CD4-positive, alpha-beta memory T cell (primary cell): Measurements from ENCODE around the gene ATP2B2. TPM values are rescaled to one million over a fixed set of nuclear protein-coding genes. Genes with fewer than 3 reads are reported as not detected.

Experiments
- CTCF ChIA-PET: fragments of 350-600 bp; sonication (Branson Sonifier 250); formaldehyde crosslinking; loops from one replicate; lab custom pipeline; 2021; ENCODE audit warnings: inconsistent platforms; ENCODE audit not compliant: partially characterized antibody; lab: Charles Lee
- POLR2A ChIA-PET: fragments of 350-600 bp; sonication (Branson Sonifier 250); formaldehyde crosslinking; loops from one replicate; lab custom pipeline; 2021; ENCODE audit not compliant: partially characterized antibody; lab: Charles Lee
- DNase-seq, 5 donors: peaks; one replicate each; pipeline versions ENCODE4 v3.0.0 to v3.0.0-alpha.2; 2020 to 2022; ENCODE audit warnings: mixed read lengths in 1 of 5
- H3K27ac ChIP-seq: one replicate; pipeline ENCODE4 v1.7.0; 2013; ENCODE audit warnings: low read depth, low read length
- H3K27me3 ChIP-seq: 2 replicates; pipeline ENCODE4 v1.7.0; 2013; ENCODE audit warnings: mild to moderate bottlenecking, low read length, moderate library complexity; ENCODE audit not compliant: insufficient read depth
- H3K36me3 ChIP-seq: 2 replicates; pipeline ENCODE4 v1.7.0; 2013; ENCODE audit warnings: mild to moderate bottlenecking, low read length, moderate library complexity; ENCODE audit not compliant: insufficient read depth
- H3K4me1 ChIP-seq: 2 replicates; pipeline ENCODE4 v1.7.0; 2013; ENCODE audit warnings: mild to moderate bottlenecking, low read length, moderate library complexity; ENCODE audit not compliant: insufficient read depth
- H3K4me3 ChIP-seq, 2 donors: one replicate each; pipeline ENCODE4 v1.7.0; 2013; ENCODE audit warnings: low read length in 2 of 2, mild to moderate bottlenecking in 1 of 2
- H3K9me3 ChIP-seq, 2 donors: one replicate each; pipeline ENCODE4 v1.7.0; 2013; ENCODE audit warnings: low read length in 2 of 2, control low read depth in 1 of 2; ENCODE audit not compliant: control insufficient read depth in 1 of 2
- H3K27ac Mint-ChIP-seq, 7 donors: one replicate each; pipeline ENCODE4 v1.8.0; 2020 to 2021; ENCODE audit warnings: mixed read lengths in 7 of 7, mild to moderate bottlenecking in 6 of 7, inconsistent platforms in 3 of 7, moderate library complexity in 3 of 7
- H3K27me3 Mint-ChIP-seq, 2 donors: one replicate each; pipeline ENCODE4 v1.8.0; 2020 to 2021; ENCODE audit warnings: mixed read lengths in 2 of 2
- H3K36me3 Mint-ChIP-seq, 2 donors: one replicate each; pipeline ENCODE4 v1.8.0; 2020 to 2021; ENCODE audit warnings: mixed read lengths in 2 of 2, inconsistent platforms in 1 of 2, mild to moderate bottlenecking in 1 of 2
- H3K4me1 Mint-ChIP-seq, 4 donors: one replicate each; pipeline ENCODE4 v1.8.0; 2020 to 2021; ENCODE audit warnings: mixed read lengths in 4 of 4, mild to moderate bottlenecking in 1 of 4
- H3K4me3 Mint-ChIP-seq, 8 donors: one replicate each; pipeline ENCODE4 v1.8.0; 2020 to 2021; ENCODE audit warnings: mixed read lengths in 8 of 8, mild to moderate bottlenecking in 7 of 8, moderate library complexity in 6 of 8, inconsistent platforms in 3 of 8
- H3K9me3 Mint-ChIP-seq, 8 donors: one replicate each; pipeline ENCODE4 v1.8.0; 2020 to 2021; ENCODE audit warnings: mixed read lengths in 8 of 8, mild to moderate bottlenecking in 5 of 8, inconsistent platforms in 3 of 8, moderate library complexity in 1 of 8
- intact Hi-C: fragments of 100-400 bp; cut with micrococcal nuclease; formaldehyde crosslinking; loops from one replicate; pipeline ENCODE4 v1.15.1; 2023
- polyA plus RNA-seq, 2 donors: library from polyadenylated mRNA; unstranded; fragments of 300-500 nt; fragmentation: Illumina TruSeq; gene quantifications; one replicate each; pipeline ENCODE4 v1.2.3, GENCODE V29; 2021
- total RNA-seq, 2 experiments: library from RNA; stranded (reverse); gene quantifications; one replicate each; pipeline ENCODE4 v1.2.3, GENCODE V29; 2021

The ATP2B2 gene
- total and polyA plus RNA-seq, 4 experiments from 2014 or later = not detected

- Histone ChIP-seq H3K27ac (no peak overlapping the region), H3K36me3 (no peaks in the 10 kb centered on the region), H3K9me3 (no peaks in the 10 kb centered on the region), H3K4me1 (peaks cover 21% of the 10 kb centered on the region), H3K4me3 (no peak overlapping the region), H3K27me3 (no peaks in the 10 kb centered on the region)
- no peak for DNase-seq
- Mint-ChIP-seq H3K27ac (peak overlapping the region in 3 of 7 donors; percentile 4 to 60 (median 13)), H3K9me3 (no peaks in the 10 kb centered on the region), H3K4me3 (no peak overlapping the region), H3K4me1 (peaks cover 6 to 25% (median 21%) of the 10 kb centered on the region in 4 donors), H3K36me3 (no peaks in the 10 kb centered on the region), H3K27me3 (no peaks in the 10 kb centered on the region)
- ChIA-PET CTCF (no interaction called here), POLR2A (no interaction called here)
- intact Hi-C loops = no loop called here
These were observed 66.3 kb downstream of the ATP2B2 start for GRCh38 chr3:10438902-10439610.

- no peaks in the 10 kb centered on the region for H3K27me3 ChIP-seq
- H3K4me3 ChIP-seq = no peak overlapping the region
- no peak for DNase-seq
- H3K27ac ChIP-seq = no peak overlapping the region
- CTCF ChIA-PET = interaction anchor here (0.9 to 2.1 kb wide), 2 partner anchors 12 to 300 kb away, joined by 3 to 5 read pairs; no protein-coding TSS in a partner anchor
- intact Hi-C loops = loop anchor here (1.0 kb wide), 1 partner anchor 43 kb away; no protein-coding TSS in a partner anchor
- Mint-ChIP-seq H3K4me3 (peak overlapping the region in 1 of 8 donors; percentile 40), H3K27ac (peak overlapping the region in 6 of 7 donors; percentile 36 to 86 (median 76)), H3K36me3 (no peaks in the 10 kb centered on the region), H3K9me3 (no peaks in the 10 kb centered on the region), H3K4me1 (peaks cover 6 to 25% (median 21%) of the 10 kb centered on the region in 4 donors), H3K27me3 (no peaks in the 10 kb centered on the region)
- no peaks in the 10 kb centered on the region for H3K36me3 ChIP-seq
- no peaks in the 10 kb centered on the region for H3K9me3 ChIP-seq
- H3K4me1 ChIP-seq = peaks cover 21% of the 10 kb centered on the region
- POLR2A ChIA-PET = interaction anchor here (0.8 to 1.9 kb wide), 4 partner anchors 9 to 114 kb away, joined by 3 to 15 read pairs (median 5); no protein-coding TSS in a partner anchor
These were observed 67.1 kb downstream of the ATP2B2 start for GRCh38 chr3:10437995-10438901.

GRCh38 chr3:10437272-10437994, 68.0 kb downstream of the ATP2B2 start:
- H3K27me3 Mint-ChIP-seq = no peaks in the 10 kb centered on the region
- Histone ChIP-seq H3K36me3 (no peaks in the 10 kb centered on the region), H3K9me3 (no peaks in the 10 kb centered on the region), H3K27ac (no peak overlapping the region), H3K4me3 (no peak overlapping the region), H3K4me1 (peaks cover 21% of the 10 kb centered on the region), H3K27me3 (no peaks in the 10 kb centered on the region)
- no peaks in the 10 kb centered on the region for H3K36me3 Mint-ChIP-seq
- no peaks in the 10 kb centered on the region for H3K9me3 Mint-ChIP-seq
- H3K4me1 Mint-ChIP-seq = peaks cover 6 to 25% (median 21%) of the 10 kb centered on the region in 4 donors
- H3K4me3 Mint-ChIP-seq = peak overlapping the region in 6 of 8 donors; percentile 29 to 74 (median 46)
- peak overlapping the region in 6 of 7 donors; percentile 10 to 83 (median 75) for H3K27ac Mint-ChIP-seq
- peak; percentile 29 to 66 (median 38) for DNase-seq
- POLR2A ChIA-PET = interaction anchor here (0.6 to 1.9 kb wide), 7 partner anchors 10 to 116 kb away, joined by 3 to 15 read pairs (median 4); partner anchors contain the start of gene SEC13
- CTCF ChIA-PET = interaction anchor here (0.6 to 2.3 kb wide), 7 partner anchors 10 to 301 kb away, joined by 3 to 9 read pairs (median 3); no protein-coding TSS in a partner anchor
- intact Hi-C loops = loop anchor here (1.0 kb wide), 1 partner anchor 42 kb away; no protein-coding TSS in a partner anchor

GRCh38 chr3:10435850-10436249, 69.5 kb downstream of the ATP2B2 start:
- H3K9me3 ChIP-seq = no peaks in the 10 kb centered on the region
- no peak overlapping the region for H3K4me3 Mint-ChIP-seq
- H3K27ac Mint-ChIP-seq = peak overlapping the region in 1 of 7 donors; percentile 73
- intact Hi-C loops = no loop called here
- H3K36me3 ChIP-seq = no peaks in the 10 kb centered on the region
- no peak overlapping the region for H3K27ac ChIP-seq
- no peaks in the 10 kb centered on the region for H3K36me3 Mint-ChIP-seq
- no peaks in the 10 kb centered on the region for H3K9me3 Mint-ChIP-seq
- H3K27me3 Mint-ChIP-seq = no peaks in the 10 kb centered on the region
- no peak for DNase-seq
- H3K4me3 ChIP-seq = no peak overlapping the region
- H3K4me1 Mint-ChIP-seq = peaks cover 6 to 25% (median 21%) of the 10 kb centered on the region in 4 donors
- no peaks in the 10 kb centered on the region for H3K27me3 ChIP-seq
- ChIA-PET CTCF (interaction anchor here (1.1 to 2.3 kb wide), 5 partner anchors 18 to 90 kb away, joined by 3 to 9 read pairs (median 4); no protein-coding TSS in a partner anchor), POLR2A (interaction anchor here (1.5 to 1.9 kb wide), 2 partner anchors 27 to 40 kb away, joined by 4 to 15 read pairs; no protein-coding TSS in a partner anchor)
- H3K4me1 ChIP-seq = peaks cover 21% of the 10 kb centered on the region

GRCh38 chr3:10434938-10435336, 70.4 kb downstream of the ATP2B2 start:
- no peak overlapping the region for H3K27ac ChIP-seq
- ChIA-PET CTCF (no interaction called here), POLR2A (no interaction called here)
- no peak overlapping the region for H3K4me3 Mint-ChIP-seq
- peaks cover 21% of the 10 kb centered on the region for H3K4me1 ChIP-seq
- no peaks in the 10 kb centered on the region for H3K27me3 Mint-ChIP-seq
- no peaks in the 10 kb centered on the region for H3K36me3 ChIP-seq
- intact Hi-C loops = no loop called here
- H3K27me3 ChIP-seq = no peaks in the 10 kb centered on the region
- no peak overlapping the region for H3K27ac Mint-ChIP-seq
- no peak for DNase-seq
- no peaks in the 10 kb centered on the region for H3K9me3 ChIP-seq
- no peaks in the 10 kb centered on the region for H3K9me3 Mint-ChIP-seq
- peaks cover 6 to 25% (median 19%) of the 10 kb centered on the region in 4 donors for H3K4me1 Mint-ChIP-seq
- H3K36me3 Mint-ChIP-seq = no peaks in the 10 kb centered on the region
- H3K4me3 ChIP-seq = no peak overlapping the region

GRCh38 chr3:10434144-10434937, 71.0 kb downstream of the ATP2B2 start:
- H3K27ac Mint-ChIP-seq = peak overlapping the region in 2 of 7 donors; percentile 37 to 56
- intact Hi-C loops = no loop called here
- POLR2A ChIA-PET = interaction anchor here (1.3 kb wide), 1 partner anchor 39 kb away, joined by 4 read pairs; no protein-coding TSS in a partner anchor
- Histone ChIP-seq H3K4me1 (peaks cover 21% of the 10 kb centered on the region), H3K9me3 (no peaks in the 10 kb centered on the region), H3K4me3 (no peak overlapping the region), H3K27ac (no peak overlapping the region), H3K36me3 (no peaks in the 10 kb centered on the region), H3K27me3 (no peaks in the 10 kb centered on the region)
- H3K4me3 Mint-ChIP-seq = no peak overlapping the region
- no peak for DNase-seq
- H3K4me1 Mint-ChIP-seq = peaks cover 6 to 25% (median 19%) of the 10 kb centered on the region in 4 donors
- CTCF ChIA-PET = interaction anchor here (1.3 kb wide), 1 partner anchor 15 kb away, joined by 4 read pairs; no protein-coding TSS in a partner anchor
- peaks cover 0 to 3% of the 10 kb centered on the region in 2 donors for H3K27me3 Mint-ChIP-seq
- no peaks in the 10 kb centered on the region for H3K36me3 Mint-ChIP-seq
- no peaks in the 10 kb centered on the region for H3K9me3 Mint-ChIP-seq
